ENCODE data around the gene APOL1. TPM values are rescaled to one million over a fixed set of nuclear protein-coding genes. Genes with fewer than 3 reads are reported as not detected.
"Not testable (repeated sequence)": the region's sequence is repeated elsewhere in the genome, so short reads cannot be mapped to it uniquely, and the experiment has no call there.

The APOL1 gene
- total RNA-seq, 1 donor from 2014 or later: 36.2 TPM

GRCh38 chr22:36231051-36231450 is 21.9 kb upstream of the APOL1 start:
- Mint-ChIP-seq H3K4me1 (peaks cover 28% of the 10 kb centered on the region), H3K36me3 (ENCODE audit: low read depth) (peaks cover 87% of the 10 kb centered on the region)
- H3K9me3 Mint-ChIP-seq; DNase-seq; H3K27ac Mint-ChIP-seq; H3K4me3 Mint-ChIP-seq; H3K27me3 Mint-ChIP-seq; intact Hi-C loops (cut with micrococcal nuclease): not testable (repeated sequence)

GRCh38 chr22:36232715-36233401 is 20.1 kb upstream of the APOL1 start:
- Mint-ChIP-seq H3K4me1 (peaks cover 43% of the 10 kb centered on the region), H3K27ac (peak overlapping the region; percentile 17)

GRCh38 chr22:36233796-36234195 is 19.1 kb upstream of the APOL1 start:
- intact Hi-C loops (cut with micrococcal nuclease): no loop called here
- H3K27me3 Mint-ChIP-seq: no peaks in the 10 kb centered on the region
- peaks cover 46% of the 10 kb centered on the region for H3K4me1 Mint-ChIP-seq
- H3K36me3 Mint-ChIP-seq (ENCODE audit: low read depth): peaks cover 85% of the 10 kb centered on the region
- H3K4me3 Mint-ChIP-seq: no peak overlapping the region
- DNase-seq: no peak
- peaks cover 10% of the 10 kb centered on the region for H3K9me3 Mint-ChIP-seq
- H3K27ac Mint-ChIP-seq: peak overlapping the region; percentile 81

More at GRCh38 chr22:36232715-36233401, 20.1 kb upstream of the APOL1 start:
- H3K9me3 Mint-ChIP-seq: peaks cover 10% of the 10 kb centered on the region
- intact Hi-C loops (cut with micrococcal nuclease): no loop called here
- DNase-seq: no peak
- peaks cover 89% of the 10 kb centered on the region for H3K36me3 Mint-ChIP-seq (ENCODE audit: low read depth)
- H3K27me3 Mint-ChIP-seq: no peaks in the 10 kb centered on the region
- no peak overlapping the region for H3K4me3 Mint-ChIP-seq

GRCh38 chr22:36234213-36234612 is 18.7 kb upstream of the APOL1 start:
- H3K36me3 Mint-ChIP-seq (ENCODE audit: low read depth): peaks cover 83% of the 10 kb centered on the region
- no peak for DNase-seq
- peak overlapping the region; percentile 81 for H3K27ac Mint-ChIP-seq
- H3K9me3 Mint-ChIP-seq: peaks cover 10% of the 10 kb centered on the region
- intact Hi-C loops (cut with micrococcal nuclease): no loop called here
- H3K27me3 Mint-ChIP-seq: no peaks in the 10 kb centered on the region
- H3K4me3 Mint-ChIP-seq: no peak overlapping the region
- peaks cover 46% of the 10 kb centered on the region for H3K4me1 Mint-ChIP-seq

GRCh38 chr22:36234919-36235318 is 18.0 kb upstream of the APOL1 start:
- H3K27me3 Mint-ChIP-seq: no peaks in the 10 kb centered on the region
- peaks cover 50% of the 10 kb centered on the region for H3K4me1 Mint-ChIP-seq
- H3K36me3 Mint-ChIP-seq (ENCODE audit: low read depth): peaks cover 79% of the 10 kb centered on the region
- H3K27ac Mint-ChIP-seq: peak overlapping the region; percentile 81
- DNase-seq: no peak
- peak overlapping the region; percentile 91 for H3K4me3 Mint-ChIP-seq
- intact Hi-C loops (cut with micrococcal nuclease): loop anchor here (5.0 kb wide), 3 partner anchors 42 to 247 kb away; partner anchors contain the start of gene TXN2
- peaks cover 10% of the 10 kb centered on the region for H3K9me3 Mint-ChIP-seq

GRCh38 chr22:36235585-36235984 is 17.3 kb upstream of the APOL1 start:
- peak overlapping the region; percentile 91 for H3K4me3 Mint-ChIP-seq
- peaks cover 51% of the 10 kb centered on the region for H3K4me1 Mint-ChIP-seq
- H3K27me3 Mint-ChIP-seq: no peaks in the 10 kb centered on the region
- peaks cover 75% of the 10 kb centered on the region for H3K36me3 Mint-ChIP-seq (ENCODE audit: low read depth)
- H3K27ac Mint-ChIP-seq: peak overlapping the region; percentile 81
- peaks cover 10% of the 10 kb centered on the region for H3K9me3 Mint-ChIP-seq
- no peak for DNase-seq
- intact Hi-C loops (cut with micrococcal nuclease): loop anchor here (5.0 kb wide), 3 partner anchors 42 to 247 kb away; partner anchors contain the start of gene TXN2

- peak overlapping the region; percentile 26 for H3K27ac Mint-ChIP-seq
- H3K9me3 Mint-ChIP-seq: peaks cover 10% of the 10 kb centered on the region
- H3K4me3 Mint-ChIP-seq: peak overlapping the region; percentile 91
- peaks cover 51% of the 10 kb centered on the region for H3K4me1 Mint-ChIP-seq
- H3K36me3 Mint-ChIP-seq (ENCODE audit: low read depth): peaks cover 64% of the 10 kb centered on the region
- no peak for DNase-seq
- intact Hi-C loops (cut with micrococcal nuclease): loop anchor here (5.0 kb wide), 3 partner anchors 41 to 246 kb away; partner anchors contain the start of gene TXN2
- no peaks in the 10 kb centered on the region for H3K27me3 Mint-ChIP-seq
Measured at GRCh38 chr22:36236388-36237319, 16.3 kb upstream of the APOL1 start.

GRCh38 chr22:36237462-36238372 is 15.2 kb upstream of the APOL1 start:
- Mint-ChIP-seq H3K4me1 (peaks cover 49% of the 10 kb centered on the region), H3K27me3 (peaks cover 2% of the 10 kb centered on the region), H3K9me3 (peaks cover 14% of the 10 kb centered on the region), H3K36me3 (ENCODE audit: low read depth) (peaks cover 57% of the 10 kb centered on the region), H3K4me3 (peak overlapping the region; percentile 91), H3K27ac (peak overlapping the region; percentile 94)
- intact Hi-C loops (cut with micrococcal nuclease): loop anchor here (5.0 kb wide), 3 partner anchors 40 to 245 kb away; partner anchors contain the start of gene TXN2
- peak; percentile 78 for DNase-seq

GRCh38 chr22:36238373-36239149 is 14.4 kb upstream of the APOL1 start:
- Mint-ChIP-seq H3K27me3 (peaks cover 2% of the 10 kb centered on the region), H3K27ac (peak overlapping the region; percentile 94), H3K36me3 (ENCODE audit: low read depth) (peaks cover 49% of the 10 kb centered on the region), H3K9me3 (peaks cover 21% of the 10 kb centered on the region), H3K4me1 (peaks cover 49% of the 10 kb centered on the region), H3K4me3 (peak overlapping the region; percentile 91)
- DNase-seq: no peak
- intact Hi-C loops (cut with micrococcal nuclease): loop anchor here (1.0 to 5.0 kb wide), 4 partner anchors 15 to 244 kb away; partner anchors contain the start of genes APOL1 and TXN2

- Mint-ChIP-seq H3K36me3 (ENCODE audit: low read depth) (peaks cover 44% of the 10 kb centered on the region), H3K4me1 (peaks cover 45% of the 10 kb centered on the region), H3K9me3 (peaks cover 21% of the 10 kb centered on the region), H3K4me3 (peak overlapping the region; percentile 91), H3K27ac (peak overlapping the region; percentile 94), H3K27me3 (peaks cover 2% of the 10 kb centered on the region)
- intact Hi-C loops (cut with micrococcal nuclease): loop anchor here (1.0 to 5.0 kb wide), 4 partner anchors 14 to 243 kb away; partner anchors contain the start of genes APOL1 and TXN2
- no peak for DNase-seq
Measured at GRCh38 chr22:36239150-36239400, 13.9 kb upstream of the APOL1 start.

GRCh38 chr22:36239401-36240171 is 13.3 kb upstream of the APOL1 start, which contains the start of gene APOL2:
TSS of gene APOL2 (minus strand) at chr22:36239527. CDS start at chr22:36233162, 6,365 bp downstream.
- Mint-ChIP-seq H3K4me1 (peaks cover 40% of the 10 kb centered on the region), H3K27me3 (peaks cover 2% of the 10 kb centered on the region)
- intact Hi-C loops (cut with micrococcal nuclease): loop anchor here (1.0 to 5.0 kb wide), 4 partner anchors 14 to 243 kb away; partner anchors contain the start of genes APOL1 and TXN2

GRCh38 chr22:36243986-36244385 is 8.9 kb upstream of the APOL1 start:
- H3K36me3 Mint-ChIP-seq (ENCODE audit: low read depth): peaks cover 6% of the 10 kb centered on the region
- no peak overlapping the region for H3K4me3 Mint-ChIP-seq
- intact Hi-C loops (cut with micrococcal nuclease): no loop called here
- H3K27ac Mint-ChIP-seq: no peak overlapping the region
- peaks cover 2% of the 10 kb centered on the region for H3K27me3 Mint-ChIP-seq
- no peak for DNase-seq
- H3K4me1 Mint-ChIP-seq: peaks cover 7% of the 10 kb centered on the region
- H3K9me3 Mint-ChIP-seq: peaks cover 11% of the 10 kb centered on the region

More at GRCh38 chr22:36239401-36240171, 13.3 kb upstream of the APOL1 start, which contains the start of gene APOL2:
- DNase-seq: peak; percentile 96
- peak within 1 kb of the TSS; percentile 94 for H3K27ac Mint-ChIP-seq
- peaks cover 39% of the 10 kb centered on the region for H3K36me3 Mint-ChIP-seq (ENCODE audit: low read depth)
- peaks cover 21% of the 10 kb centered on the region for H3K9me3 Mint-ChIP-seq
- peak within 1 kb of the TSS; percentile 91 for H3K4me3 Mint-ChIP-seq

Measured in activated CD4-positive, alpha-beta T cell treated with anti-CD3 and anti-CD28 coated beads, Interleukin-2, amount 10 ng/mL, durations not matched to agents 24 days and 14 days (primary cell).